Activated T-cell treated with anti-CD3 and anti-CD28 coated beads for 4 hours (primary cell): ENCODE results near the gene TENT4A.
"Not testable (repeated sequence)": the region's sequence is repeated elsewhere in the genome, so short reads cannot be mapped to it uniquely, and the experiment has no call there.

Experiments used
- DNase-seq: peaks from one replicate; pipeline ENCODE4 v3.0.0-alpha.2; 2020

The TENT4A gene

GRCh38 chr5:6713274-6714225 is at the start of gene TENT4A:
Gene TENT4A (plus strand): TSS chr5:6713432. CDS start chr5:6713984, 552 bp downstream.
- DNase-seq, result no peak

GRCh38 chr5:6666762-6667161 is 46.5 kb upstream of the TENT4A start:
- DNase-seq, result no peak

GRCh38 chr5:6667648-6668047 is 45.6 kb upstream of the TENT4A start:
- no peak for DNase-seq

DNA sequence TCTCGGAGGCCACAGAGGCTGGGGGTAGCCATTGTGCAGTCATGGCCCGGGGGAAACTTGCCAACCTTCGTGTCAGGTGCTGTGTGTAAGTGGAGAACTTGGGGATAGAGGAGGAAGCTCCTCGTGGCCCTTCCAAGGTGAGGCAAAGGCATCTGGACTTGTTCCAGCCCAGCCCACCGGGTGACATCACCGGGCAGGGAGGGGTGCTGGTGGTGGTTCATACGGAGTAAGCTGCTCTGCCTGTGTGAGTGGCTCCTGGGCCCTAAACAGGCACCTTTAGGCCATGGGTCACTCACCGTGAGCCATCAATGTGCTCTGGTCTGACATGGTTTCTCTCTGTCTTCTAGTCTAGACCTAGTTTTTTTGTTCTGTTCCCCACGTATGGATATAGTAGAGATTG is 44.5 kb upstream of the TENT4A start:
- not testable (repeated sequence) for DNase-seq

DNA sequence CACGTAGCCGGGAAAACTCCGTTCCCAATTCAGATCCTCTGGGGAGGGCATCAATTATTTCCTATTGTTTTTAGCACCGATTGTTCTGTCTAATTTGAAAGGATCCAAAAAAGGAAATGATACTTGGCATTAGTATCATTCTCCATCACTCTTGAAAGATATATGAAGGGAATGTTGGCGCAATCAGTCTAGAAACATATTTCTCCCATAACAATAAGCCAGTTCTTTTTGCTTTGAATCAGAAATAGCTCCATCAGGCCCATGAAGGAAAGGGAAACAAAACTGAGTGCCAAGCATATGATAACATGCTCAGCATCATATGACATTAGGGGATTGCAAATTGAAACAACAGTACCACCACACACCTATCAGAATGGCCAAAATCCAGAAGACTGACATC is 40.2 kb upstream of the TENT4A start:
- DNase-seq, result no peak

- DNase-seq, result no peak
Measured at GRCh38 chr5:6673963-6674362, 39.3 kb upstream of the TENT4A start.

DNA sequence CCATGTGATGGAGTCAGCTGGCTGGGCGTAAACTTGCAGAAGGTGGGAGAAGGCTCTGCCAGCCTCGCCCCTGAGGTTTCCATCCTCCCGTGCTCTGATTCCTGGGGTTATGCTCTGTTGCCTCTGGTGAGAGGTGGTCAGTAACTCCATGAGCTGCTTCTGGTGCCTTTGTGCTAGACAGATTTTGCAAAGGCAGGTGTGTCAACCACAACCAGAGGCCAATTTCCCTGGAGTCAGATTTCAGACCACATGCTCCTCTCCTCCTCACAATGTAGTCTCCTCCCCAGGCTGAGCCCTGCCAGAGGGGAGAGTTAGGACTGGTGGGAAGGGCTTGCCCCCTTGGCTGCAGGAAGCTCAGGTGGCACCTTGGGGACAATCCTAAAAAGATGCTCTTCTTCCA is 38.8 kb upstream of the TENT4A start:
- no peak for DNase-seq

DNA sequence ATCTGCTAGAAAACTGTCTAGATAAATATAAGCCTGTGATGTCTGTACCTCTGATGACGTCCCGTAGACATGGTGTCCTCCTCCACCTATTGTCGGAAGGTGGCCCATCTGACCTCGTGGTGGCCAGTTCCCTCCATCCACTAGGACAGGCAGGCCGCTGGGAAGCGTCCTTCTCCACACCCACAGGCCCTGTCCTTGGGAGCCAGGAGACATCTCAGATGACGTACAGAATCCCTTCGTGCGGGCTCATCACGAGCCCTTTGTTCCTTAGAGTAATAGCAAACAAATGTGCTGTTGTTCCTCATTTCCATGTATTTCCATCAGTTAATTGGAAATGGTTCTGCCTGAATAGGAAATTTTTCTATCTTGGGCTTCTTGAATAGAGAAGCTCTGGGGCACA is 38.3 kb upstream of the TENT4A start:
- no peak for DNase-seq

GRCh38 chr5:6675784-6676491 is 37.3 kb upstream of the TENT4A start:
- DNase-seq, result no peak

- no peak for DNase-seq
Measured at GRCh38 chr5:6676702-6677101, 36.5 kb upstream of the TENT4A start.

DNA sequence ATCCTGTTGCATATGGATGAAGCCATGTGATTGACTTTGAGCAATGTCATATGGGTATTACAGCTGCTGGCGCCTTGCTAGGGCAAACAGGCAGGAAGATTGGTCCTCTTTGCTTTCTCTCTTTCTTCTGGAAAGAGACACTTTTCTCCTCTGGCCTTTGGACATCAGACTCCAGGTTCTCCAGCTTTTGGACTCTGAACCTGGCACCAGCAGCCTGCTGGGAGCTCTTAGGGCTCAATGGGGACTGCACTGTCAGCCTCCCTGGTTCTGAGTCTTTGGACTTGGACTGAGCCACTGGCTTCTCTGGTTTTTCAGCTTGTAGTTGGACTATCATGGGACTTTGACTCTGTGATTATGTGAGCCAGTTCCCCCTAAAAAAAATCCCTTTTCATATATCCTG is 34.8 kb upstream of the TENT4A start:
- DNase-seq, result no peak

- no peak for DNase-seq
Measured at GRCh38 chr5:6680922-6681321, 32.3 kb upstream of the TENT4A start.

DNA sequence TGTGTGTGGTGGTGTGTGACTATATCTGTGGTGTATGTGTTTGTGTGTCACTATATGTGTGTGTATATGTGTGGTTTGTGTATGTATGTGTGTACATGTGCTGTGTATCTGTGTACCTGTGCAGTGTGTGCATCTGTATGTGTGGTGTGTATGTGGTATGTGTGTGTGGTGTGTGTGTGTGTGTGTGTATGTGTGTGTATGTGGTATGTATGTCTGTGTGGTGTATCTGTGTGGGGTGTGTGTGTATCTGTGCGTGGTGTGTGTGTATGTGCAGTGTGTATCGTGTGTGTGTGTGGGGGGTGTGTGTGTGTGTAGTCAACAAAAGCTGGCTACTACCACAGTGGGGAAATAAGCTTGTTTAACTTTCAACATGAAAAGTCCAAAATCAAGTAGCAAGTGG is 31.6 kb upstream of the TENT4A start:
- no peak for DNase-seq

GRCh38 chr5:6682239-6682638 is 31.0 kb upstream of the TENT4A start:
- DNase-seq, result no peak

DNA sequence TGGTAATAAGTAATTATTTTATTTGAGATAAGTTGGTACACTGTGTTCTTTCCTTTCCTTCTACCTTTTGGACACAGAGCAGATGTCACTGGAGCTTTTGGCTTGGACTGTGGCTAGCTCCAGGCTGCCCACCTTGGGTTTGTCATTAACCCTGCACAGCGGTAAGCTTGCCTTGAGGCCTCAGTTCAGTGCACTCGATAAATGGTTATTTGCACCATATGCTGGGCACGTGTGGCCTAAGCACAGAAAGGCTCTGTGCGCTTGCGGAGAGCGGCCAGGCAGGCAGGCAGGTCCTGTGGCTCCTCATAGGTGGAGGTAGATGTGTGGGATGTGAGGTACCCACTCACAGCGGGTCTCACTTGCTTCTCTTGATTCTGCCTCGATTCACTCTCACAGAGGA is 30.0 kb upstream of the TENT4A start:
- DNase-seq, result no peak

- DNase-seq, result no peak
Measured at GRCh38 chr5:6684075-6684474, 29.2 kb upstream of the TENT4A start.

DNA sequence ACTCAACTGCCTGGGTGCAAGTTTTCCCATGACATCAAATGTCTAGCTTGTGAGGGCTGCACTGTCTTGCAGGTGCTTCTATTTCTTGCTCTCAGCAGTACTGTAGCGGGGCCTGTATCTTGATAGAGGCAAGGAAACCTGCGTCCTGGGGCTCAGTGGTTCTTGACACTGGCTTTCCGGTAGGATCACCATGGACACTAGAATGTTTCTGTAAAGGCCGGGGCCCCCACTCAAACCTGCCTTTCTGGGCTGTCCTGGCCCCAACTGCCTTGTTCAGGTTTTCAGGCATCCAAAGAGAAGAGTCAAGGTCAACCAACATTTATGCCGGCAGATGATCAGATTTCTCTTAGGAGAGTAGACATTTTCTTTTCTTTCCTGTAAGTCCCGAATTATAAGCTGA is 26.7 kb upstream of the TENT4A start:
- no peak for DNase-seq

GRCh38 chr5:6686915-6687409 is 26.3 kb upstream of the TENT4A start:
- no peak for DNase-seq

GRCh38 chr5:6687505-6687904 is 25.7 kb upstream of the TENT4A start:
- no peak for DNase-seq

DNA sequence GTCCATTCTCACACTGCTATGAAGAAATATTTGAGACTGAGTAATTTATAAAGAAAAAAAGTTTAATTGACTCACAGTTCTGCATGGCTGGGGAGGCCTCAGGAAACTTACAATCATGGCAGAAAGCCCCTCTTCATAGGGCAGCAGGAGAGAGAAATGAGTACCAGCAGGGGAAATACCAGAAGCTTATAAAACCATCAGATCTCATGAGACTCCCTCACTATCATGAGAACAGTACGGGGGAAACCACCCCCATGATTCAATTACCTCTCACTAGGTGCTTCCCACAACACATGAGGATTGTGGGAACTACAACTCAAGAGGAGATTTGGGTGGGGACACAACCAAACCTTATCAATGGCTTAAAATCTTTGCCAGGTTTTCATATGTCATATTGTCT is 20.3 kb upstream of the TENT4A start:
- DNase-seq, result no peak

- no peak for DNase-seq
Measured at GRCh38 chr5:6698696-6699095, 14.5 kb upstream of the TENT4A start.

DNA sequence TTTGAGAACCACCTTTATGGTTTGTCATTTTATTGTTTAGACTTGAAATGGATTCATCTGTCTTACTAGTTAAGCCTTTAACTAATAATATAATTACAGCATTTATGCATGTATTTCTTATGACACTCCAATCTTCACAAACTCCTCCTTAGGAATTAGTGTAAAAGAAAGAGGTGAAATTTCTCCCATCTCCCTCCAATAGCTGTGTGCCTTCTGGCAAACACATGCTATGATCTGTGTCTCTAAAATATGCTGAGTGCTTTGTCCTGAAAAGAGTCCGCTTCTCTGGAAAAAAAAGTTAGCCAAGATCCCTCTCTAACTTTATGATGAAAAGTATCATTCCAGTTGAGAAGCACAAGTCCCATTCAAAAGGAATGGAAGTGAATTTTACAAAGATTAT is 13.9 kb upstream of the TENT4A start:
- no peak for DNase-seq

GRCh38 chr5:6700074-6700684 is 13.1 kb upstream of the TENT4A start:
- no peak for DNase-seq
